ENCODE measurements around the gene PTRH1. TPM values are rescaled to one million over a fixed set of nuclear protein-coding genes. Genes with fewer than 3 reads are reported as not detected.

Gene PTRH1
- total RNA-seq, 1 experiment from 2014 or later, result 8.7 TPM

- Histone ChIP-seq H3K4me3 (ENCODE audit: low read depth, low read length) (no peak overlapping the region), H3K36me3 (ENCODE audit: control insufficient read depth, insufficient read depth, low read length) (no peaks in the 10 kb centered on the region), H3K9me3 (no peaks in the 10 kb centered on the region), H3K27me3 (replicated peaks; ENCODE audit: control insufficient read depth, insufficient read depth, low read length) (no peaks in the 10 kb centered on the region; the same call in none of the 2 replicates), H3K4me1 (no peaks in the 10 kb centered on the region)
- no TSS peak for BruUV-seq (replicated peaks)
- POLR2A ChIA-PET, result no interaction called here
- intact Hi-C loops (cut with micrococcal nuclease; ENCODE audit: unreplicated experiment), result no loop called here
- H3K9me3 Mint-ChIP-seq (ENCODE audit: unreplicated experiment), result no peaks in the 10 kb centered on the region
- DNase-seq, result no peak
- TF ChIP-seq CTCF (IDR thresholded peaks at IDR 0.05; ENCODE audit: insufficient read depth in 1 of 2, low read depth in 1 of 2, low read length in 1 of 2, severe bottlenecking in 1 of 2, unreplicated experiment in 1 of 2), result no peak
- no peaks in the 10 kb centered on the region for H3K36me3 Mint-ChIP-seq (ENCODE audit: insufficient read depth, unreplicated experiment)
- H3K27ac Mint-ChIP-seq (ENCODE audit: unreplicated experiment), result no peak overlapping the region
- peaks cover 21% of the 10 kb centered on the region for H3K27me3 Mint-ChIP-seq (ENCODE audit: insufficient read depth, unreplicated experiment)
- no peak overlapping the region for H3K4me3 Mint-ChIP-seq (ENCODE audit: unreplicated experiment)
- CTCF ChIA-PET, result no interaction called here
- H3K4me1 Mint-ChIP-seq (ENCODE audit: low read depth, unreplicated experiment), result no peaks in the 10 kb centered on the region
Observed at GRCh38 chr9:127749090-127749787, 33.8 kb upstream of the PTRH1 start.

GRCh38 chr9:127746959-127747569, 31.6 kb upstream of the PTRH1 start:
- Mint-ChIP-seq H3K4me3 (ENCODE audit: unreplicated experiment) (no peak overlapping the region), H3K27ac (ENCODE audit: unreplicated experiment) (no peak overlapping the region), H3K36me3 (ENCODE audit: insufficient read depth, unreplicated experiment) (no peaks in the 10 kb centered on the region), H3K27me3 (ENCODE audit: insufficient read depth, unreplicated experiment) (peaks cover 13% of the 10 kb centered on the region), H3K9me3 (ENCODE audit: unreplicated experiment) (no peaks in the 10 kb centered on the region), H3K4me1 (ENCODE audit: low read depth, unreplicated experiment) (no peaks in the 10 kb centered on the region)
- no TSS peak for BruUV-seq (replicated peaks)
- DNase-seq, result peak in 1 of 2 experiments; percentile 38
- TF ChIP-seq CTCF (IDR thresholded peaks at IDR 0.05; ENCODE audit: insufficient read depth in 1 of 2, low read depth in 1 of 2, low read length in 1 of 2, severe bottlenecking in 1 of 2, unreplicated experiment in 1 of 2), result peak in 1 of 2 experiments; percentile 22
- no peaks in the 10 kb centered on the region; the same call in none of the 2 replicates for H3K27me3 ChIP-seq (replicated peaks; ENCODE audit: control insufficient read depth, insufficient read depth, low read length)
- no peaks in the 10 kb centered on the region for H3K36me3 ChIP-seq (ENCODE audit: control insufficient read depth, insufficient read depth, low read length)
- no peak overlapping the region for H3K4me3 ChIP-seq (ENCODE audit: low read depth, low read length)
- POLR2A ChIA-PET, result no interaction called here
- no peaks in the 10 kb centered on the region for H3K9me3 ChIP-seq
- H3K4me1 ChIP-seq, result no peaks in the 10 kb centered on the region
- CTCF ChIA-PET, result interaction anchor here (1.0 kb wide), 1 partner anchor 12 kb away, joined by 4 read pairs; the partner anchor contains the start of gene TOR2A
- intact Hi-C loops (cut with micrococcal nuclease; ENCODE audit: unreplicated experiment), result no loop called here

GRCh38 chr9:127744398-127745110, 29.1 kb upstream of the PTRH1 start:
- H3K9me3 ChIP-seq, result no peaks in the 10 kb centered on the region
- CTCF ChIA-PET, result interaction anchor here (0.6 to 2.7 kb wide), 3 partner anchors 10 to 118 kb away, joined by 3 to 10 read pairs (median 6); partner anchors contain the start of gene TOR2A
- no peaks in the 10 kb centered on the region for H3K36me3 Mint-ChIP-seq (ENCODE audit: insufficient read depth, unreplicated experiment)
- H3K4me3 Mint-ChIP-seq (ENCODE audit: unreplicated experiment), result no peak overlapping the region
- H3K4me1 Mint-ChIP-seq (ENCODE audit: low read depth, unreplicated experiment), result no peaks in the 10 kb centered on the region
- intact Hi-C loops (cut with micrococcal nuclease; ENCODE audit: unreplicated experiment), result no loop called here
- H3K4me1 ChIP-seq, result no peaks in the 10 kb centered on the region
- no peak overlapping the region for H3K4me3 ChIP-seq (ENCODE audit: low read depth, low read length)
- POLR2A ChIA-PET, result no interaction called here
- no peak for DNase-seq
- BruUV-seq (replicated peaks), result no TSS peak
- TF ChIP-seq CTCF (IDR thresholded peaks at IDR 0.05; ENCODE audit: insufficient read depth in 1 of 2, low read depth in 1 of 2, low read length in 1 of 2, severe bottlenecking in 1 of 2, unreplicated experiment in 1 of 2), result no peak
- no peaks in the 10 kb centered on the region; the same call in 1 of the 2 replicates for H3K27me3 ChIP-seq (replicated peaks; ENCODE audit: control insufficient read depth, insufficient read depth, low read length)
- no peaks in the 10 kb centered on the region for H3K9me3 Mint-ChIP-seq (ENCODE audit: unreplicated experiment)
- H3K36me3 ChIP-seq (ENCODE audit: control insufficient read depth, insufficient read depth, low read length), result no peaks in the 10 kb centered on the region
- peaks cover 9% of the 10 kb centered on the region for H3K27me3 Mint-ChIP-seq (ENCODE audit: insufficient read depth, unreplicated experiment)
- no peak overlapping the region for H3K27ac Mint-ChIP-seq (ENCODE audit: unreplicated experiment)

Data from Caco-2 (cell line).